Stimulated activated CD4-positive, alpha-beta T cell treated with anti-CD3 and anti-CD28 coated beads, Interleukin-4, amount 100 ng/mL, for 48 hours (primary cell): Measurements from ENCODE around the gene PPP1R3C.

Experiments used
- DNase-seq, 2 donors: peaks; one replicate each; pipeline ENCODE4 v3.0.0-alpha.2; 2020; ENCODE audit warnings: low read depth in 2 of 2

PPP1R3C gene

GRCh38 chr10:91632671-91633550 lies at the start of gene PPP1R3C:
Gene PPP1R3C (minus strand): TSS chr10:91633071. CDS start chr10:91632969, 102 bp downstream.
- DNase-seq: peak; percentile 35 to 47

- no peak for DNase-seq
Measured at GRCh38 chr10:91681361-91682276, 48.7 kb upstream of the PPP1R3C start.

GRCh38 chr10:91680487-91680886 lies 47.6 kb upstream of the PPP1R3C start:
- no peak for DNase-seq

- DNase-seq: no peak
Measured at GRCh38 chr10:91679296-91679695, 46.4 kb upstream of the PPP1R3C start.

GRCh38 chr10:91677911-91678310 lies 45.0 kb upstream of the PPP1R3C start:
- no peak for DNase-seq

- DNase-seq: no peak
Measured at GRCh38 chr10:91672021-91672608, 39.2 kb upstream of the PPP1R3C start.

- no peak for DNase-seq
Measured at GRCh38 chr10:91668913-91669312, 36.0 kb upstream of the PPP1R3C start.

GRCh38 chr10:91665842-91666241 lies 33.0 kb upstream of the PPP1R3C start:
- DNase-seq: no peak

GRCh38 chr10:91664426-91664825 lies 31.6 kb upstream of the PPP1R3C start:
- DNase-seq: no peak

- no peak for DNase-seq
Measured at GRCh38 chr10:91662993-91663392, 30.1 kb upstream of the PPP1R3C start.

- DNase-seq: no peak
Measured at GRCh38 chr10:91653219-91653870, 20.5 kb upstream of the PPP1R3C start.

GRCh38 chr10:91652364-91652763 lies 19.5 kb upstream of the PPP1R3C start:
- DNase-seq: no peak

- no peak for DNase-seq
Measured at GRCh38 chr10:91643700-91644099, 10.8 kb upstream of the PPP1R3C start.

- no peak for DNase-seq
Measured at GRCh38 chr10:91642831-91643692, 10.2 kb upstream of the PPP1R3C start.

- no peak for DNase-seq
Measured at GRCh38 chr10:91636892-91637291, 4.0 kb upstream of the PPP1R3C start.

- peak; percentile 27 to 42 for DNase-seq
Measured at GRCh38 chr10:91635401-91636400, 2.8 kb upstream of the PPP1R3C start.

GRCh38 chr10:91634898-91635297 lies 2.0 kb upstream of the PPP1R3C start:
- DNase-seq: no peak

- DNase-seq: no peak
Measured at GRCh38 chr10:91634246-91634645, 1.4 kb upstream of the PPP1R3C start.

- no peak for DNase-seq
Measured at GRCh38 chr10:91630625-91631024, 2.2 kb downstream of the PPP1R3C start.
